K562 (cell line): ENCODE results near the gene NLGN3.

Experiments used
- CHCHD3 ChIP-seq: fragments of 250-450 bp; sonication (Bioruptor Pico); IDR thresholded peaks from 2 replicates; pipeline ENCODE4 v2.1.2; 2022; ENCODE audit warnings: mild to moderate bottlenecking
- GTF2E2 ChIP-seq: fragments of 200-800 bp; sonication (Bioruptor generic); IDR thresholded peaks from 2 replicates; pipeline ENCODE4 v1.6.1; 2016; ENCODE audit warnings: missing genetic modification characterization, missing compliant biosample characterization
- LCOR ChIP-seq: sonication (generic); formaldehyde crosslinking; IDR thresholded peaks from 2 replicates; pipeline ENCODE4 v1.8.0; 2022; ENCODE audit warnings: mild to moderate bottlenecking, missing genetic modification reagents
- MAFG ChIP-seq: fragments of 450-650 bp; conservative IDR thresholded peaks from 2 replicates; pipeline ENCODE4 v1.6.1; 2016; ENCODE audit warnings: missing genetic modification characterization, missing compliant biosample characterization
- POLR2A ChIP-seq: fragments of 450-650 bp; conservative IDR thresholded peaks from 2 replicates; pipeline ENCODE4 v1.6.1; 2016
- REST ChIP-seq, 2 experiments: fragments of 450-650 bp; formaldehyde crosslinking in 1 of 2; IDR thresholded peaks; 2 replicates each; pipeline versions ENCODE4 v1.4.0 to v1.6.1; 2014 to 2020; ENCODE audit warnings: mild to moderate bottlenecking in 2 of 2, borderline replicate concordance in 1 of 2, low read depth in 1 of 2
- SAFB2 ChIP-seq: fragments of 200-400 bp; formaldehyde crosslinking; IDR thresholded peaks from 2 replicates; pipeline ENCODE4 v1.6.1; 2018; ENCODE audit warnings: borderline replicate concordance, low read length, low read depth, moderate library complexity; ENCODE audit not compliant: severe bottlenecking
- SP1 ChIP-seq: sonication (generic); formaldehyde crosslinking; IDR thresholded peaks from 2 replicates; pipeline ENCODE4 v1.8.1; 2022; ENCODE audit warnings: mild to moderate bottlenecking, missing genetic modification reagents
- TBL1XR1 ChIP-seq, 2 experiments: IDR thresholded peaks; 2 replicates each; pipeline ENCODE4 v1.6.1; 2012; ENCODE audit warnings: improper control_type of control experiment in 2 of 2, low read length in 2 of 2, mild to moderate bottlenecking in 1 of 2
- ZNF282 ChIP-seq: sonication (generic); formaldehyde crosslinking; IDR thresholded peaks from 2 replicates; pipeline ENCODE4 v1.8.1; 2023; ENCODE audit warnings: missing genetic modification reagents
- TF ChIP-seq, protein P1 (sequence below): fragments of 250-450 bp; sonication (Bioruptor Pico); IDR thresholded peaks from 2 replicates; pipeline ENCODE4 v1.8.0; 2021; ENCODE audit warnings: moderate library complexity, mild to moderate bottlenecking, inconsistent platforms
- TF ChIP-seq, protein P2 (sequence below), 3 experiments: IDR thresholded peaks in 2 of 3; conservative IDR thresholded peaks in 1 of 3; 2 replicates each; pipeline ENCODE4 v1.5.1; 2011 to 2012; ENCODE audit warnings: low read length in 3 of 3, mild to moderate bottlenecking in 3 of 3, control low read depth in 2 of 3, improper control_type of control experiment in 1 of 3, inconsistent platforms in 1 of 3, low read depth in 1 of 3, mixed read lengths in 1 of 3, moderate library complexity in 1 of 3; ENCODE audit not compliant: insufficient read depth in 2 of 3

DNA sequence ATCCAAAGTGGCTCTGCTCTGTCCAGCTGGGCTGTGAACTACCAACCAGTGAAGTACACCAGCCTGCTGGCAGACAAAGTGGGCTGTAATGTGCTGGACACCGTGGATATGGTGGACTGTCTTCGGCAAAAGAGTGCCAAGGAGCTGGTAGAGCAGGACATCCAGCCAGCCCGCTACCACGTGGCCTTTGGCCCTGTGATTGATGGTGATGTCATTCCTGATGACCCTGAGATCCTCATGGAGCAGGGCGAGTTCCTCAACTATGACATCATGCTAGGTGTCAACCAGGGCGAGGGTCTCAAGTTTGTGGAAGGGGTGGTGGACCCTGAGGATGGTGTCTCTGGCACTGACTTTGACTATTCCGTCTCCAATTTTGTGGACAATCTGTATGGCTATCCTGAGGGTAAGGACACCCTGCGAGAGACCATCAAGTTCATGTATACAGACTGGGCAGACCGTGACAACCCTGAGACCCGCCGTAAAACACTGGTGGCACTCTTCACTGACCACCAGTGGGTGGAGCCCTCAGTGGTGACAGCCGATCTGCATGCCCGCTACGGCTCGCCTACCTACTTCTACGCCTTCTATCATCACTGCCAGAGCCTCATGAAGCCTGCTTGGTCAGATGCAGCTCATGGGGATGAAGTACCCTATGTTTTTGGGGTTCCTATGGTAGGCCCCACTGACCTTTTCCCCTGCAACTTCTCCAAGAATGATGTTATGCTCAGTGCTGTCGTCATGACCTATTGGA lies 22.6 kb downstream of the NLGN3 start:
- TF ChIP-seq SAFB2 (no peak), POLR2A (no peak), CHCHD3 (CRISPR knock-in tag) (no peak), REST (IDR thresholded peaks at IDR 0.05; ENCODE audit: borderline replicate concordance) (no peak), REST (CRISPR knock-in tag; IDR thresholded peaks at IDR 0.05; ENCODE audit: low read depth) (no peak), LCOR (CRISPR knock-in tag) (no peak), ZNF282 (CRISPR knock-in tag) (no peak), MAFG (tag) (no peak), SP1 (no peak), GTF2E2 (tag) (no peak), TBL1XR1 (IDR thresholded peaks at IDR 0.05; ENCODE audit: low read length in 2 of 2) (no peak)
- TF ChIP-seq, protein P1, sequence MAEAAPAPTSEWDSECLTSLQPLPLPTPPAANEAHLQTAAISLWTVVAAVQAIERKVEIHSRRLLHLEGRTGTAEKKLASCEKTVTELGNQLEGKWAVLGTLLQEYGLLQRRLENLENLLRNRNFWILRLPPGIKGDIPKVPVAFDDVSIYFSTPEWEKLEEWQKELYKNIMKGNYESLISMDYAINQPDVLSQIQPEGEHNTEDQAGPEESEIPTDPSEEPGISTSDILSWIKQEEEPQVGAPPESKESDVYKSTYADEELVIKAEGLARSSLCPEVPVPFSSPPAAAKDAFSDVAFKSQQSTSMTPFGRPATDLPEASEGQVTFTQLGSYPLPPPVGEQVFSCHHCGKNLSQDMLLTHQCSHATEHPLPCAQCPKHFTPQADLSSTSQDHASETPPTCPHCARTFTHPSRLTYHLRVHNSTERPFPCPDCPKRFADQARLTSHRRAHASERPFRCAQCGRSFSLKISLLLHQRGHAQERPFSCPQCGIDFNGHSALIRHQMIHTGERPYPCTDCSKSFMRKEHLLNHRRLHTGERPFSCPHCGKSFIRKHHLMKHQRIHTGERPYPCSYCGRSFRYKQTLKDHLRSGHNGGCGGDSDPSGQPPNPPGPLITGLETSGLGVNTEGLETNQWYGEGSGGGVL (CRISPR knock-in tag), result no peak
- TF ChIP-seq, protein P2, sequence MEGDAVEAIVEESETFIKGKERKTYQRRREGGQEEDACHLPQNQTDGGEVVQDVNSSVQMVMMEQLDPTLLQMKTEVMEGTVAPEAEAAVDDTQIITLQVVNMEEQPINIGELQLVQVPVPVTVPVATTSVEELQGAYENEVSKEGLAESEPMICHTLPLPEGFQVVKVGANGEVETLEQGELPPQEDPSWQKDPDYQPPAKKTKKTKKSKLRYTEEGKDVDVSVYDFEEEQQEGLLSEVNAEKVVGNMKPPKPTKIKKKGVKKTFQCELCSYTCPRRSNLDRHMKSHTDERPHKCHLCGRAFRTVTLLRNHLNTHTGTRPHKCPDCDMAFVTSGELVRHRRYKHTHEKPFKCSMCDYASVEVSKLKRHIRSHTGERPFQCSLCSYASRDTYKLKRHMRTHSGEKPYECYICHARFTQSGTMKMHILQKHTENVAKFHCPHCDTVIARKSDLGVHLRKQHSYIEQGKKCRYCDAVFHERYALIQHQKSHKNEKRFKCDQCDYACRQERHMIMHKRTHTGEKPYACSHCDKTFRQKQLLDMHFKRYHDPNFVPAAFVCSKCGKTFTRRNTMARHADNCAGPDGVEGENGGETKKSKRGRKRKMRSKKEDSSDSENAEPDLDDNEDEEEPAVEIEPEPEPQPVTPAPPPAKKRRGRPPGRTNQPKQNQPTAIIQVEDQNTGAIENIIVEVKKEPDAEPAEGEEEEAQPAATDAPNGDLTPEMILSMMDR (IDR thresholded peaks at IDR 0.05 in 2 of 3, conservative IDR thresholded peaks at IDR 0.05 in 1 of 3; ENCODE audit: insufficient read depth in 2 of 3, low read depth in 1 of 3, low read length in 3 of 3), result no peak
